ENCODE results near the gene SMG5.

GRCh38 chr1:156204686-156205085 is 77.9 kb downstream of the SMG5 start:
- TF ChIP-seq CEBPB (IDR thresholded peaks at IDR 0.05) (no peak), YY1 (IDR thresholded peaks at IDR 0.05; ENCODE audit: low read depth) (no peak), MAX (IDR thresholded peaks at IDR 0.05) (no peak), TAF1 (IDR thresholded peaks at IDR 0.05; ENCODE audit: low read depth) (no peak), CREB1 (IDR thresholded peaks at IDR 0.05; ENCODE audit: low read depth) (no peak), NFIC (IDR thresholded peaks at IDR 0.05) (no peak), USF1 (IDR thresholded peaks at IDR 0.05) (no peak), EP300 (IDR thresholded peaks at IDR 0.05; ENCODE audit: borderline replicate concordance) (no peak), FOXM1 (IDR thresholded peaks at IDR 0.05; ENCODE audit: borderline replicate concordance, low read depth) (no peak)

Data from Ishikawa (cell line).